Heart left ventricle (tissue), 16 donors: ENCODE data around the gene MARVELD2. TPM values are rescaled to one million over a fixed set of nuclear protein-coding genes. Genes with fewer than 3 reads are reported as not detected.
"Not testable (repeated sequence)": the region's sequence is repeated elsewhere in the genome, so short reads cannot be mapped to it uniquely, and the experiment has no call there.

Experiments used
- ATAC-seq, 4 donors: fragments of 200-7000 bp; cut with Tn5 transposase; one replicate each; pipeline ENCODE4 v1.9.1; 2020 to 2022; ENCODE audit warnings: moderate library complexity in 4 of 4, mild to moderate bottlenecking in 3 of 4, moderate number of reproducible peaks in 1 of 4
- DNase-seq, 5 donors: peaks; one replicate each; pipeline ENCODE4 v3.0.0-alpha.2; 2020
- H3K27ac ChIP-seq, 12 donors: fragments of 200-600 bp; sonication (generic) in 4 of 12; one replicate each; pipeline versions ENCODE4 v1.5.0 to v1.8.0; 2016 to 2022; ENCODE audit warnings: mild to moderate bottlenecking in 2 of 12
- H3K27me3 ChIP-seq, 9 donors: fragments of 200-600 bp; sonication (generic) in 2 of 9; one replicate each; pipeline versions ENCODE4 v1.5.1 to v1.8.0; 2016 to 2022; ENCODE audit warnings: mild to moderate bottlenecking in 3 of 9
- H3K36me3 ChIP-seq, 9 donors: fragments of 200-600 bp; sonication (generic) in 2 of 9; one replicate each; pipeline versions ENCODE4 v1.5.0 to v1.8.0; 2018 to 2022; ENCODE audit warnings: mild to moderate bottlenecking in 2 of 9
- H3K4me1 ChIP-seq, 12 donors: fragments of 200-600 bp; sonication (generic) in 4 of 12; one replicate each; pipeline versions ENCODE4 v1.5.0 to v1.8.0; 2016 to 2022; ENCODE audit warnings: mild to moderate bottlenecking in 3 of 12
- H3K4me3 ChIP-seq, 12 donors: fragments of 200-600 bp; sonication (generic) in 4 of 12; one replicate each; pipeline versions ENCODE4 v1.5.0 to v1.8.0; 2017 to 2022; ENCODE audit warnings: mild to moderate bottlenecking in 9 of 12, moderate library complexity in 4 of 12
- H3K9me3 ChIP-seq, 12 donors: fragments of 200-600 bp; sonication (generic) in 4 of 12; one replicate each; pipeline versions ENCODE4 v1.5.0 to v1.8.0; 2016 to 2022; ENCODE audit warnings: mild to moderate bottlenecking in 1 of 12
- CTCF ChIP-seq, 12 donors: fragments of 200-600 bp; sonication (generic) in 4 of 12; IDR thresholded peaks; one replicate each; pipeline versions ENCODE4 v1.5.0 to v1.8.0; 2018 to 2022; ENCODE audit warnings: antibody characterized with exemption in 12 of 12, mild to moderate bottlenecking in 5 of 12
- POLR2A ChIP-seq, 2 donors: fragments of 450-650 bp; IDR thresholded peaks; one replicate each; pipeline ENCODE4 v1.6.1; 2017; ENCODE audit warnings: antibody characterized with exemption in 2 of 2, mild to moderate bottlenecking in 2 of 2, moderate library complexity in 2 of 2
- WGBS, 4 donors: extraction: QIAGEN DNeasy Blood & Tissue Kit in 2 of 4; methylation state at CpG; one replicate each; pipeline versions ENCODE4 v1.1.5 to v1.1.7; 2013 to 2018; 5-methylcytosine and 5-hydroxymethylcytosine counted together
- intact Hi-C, 10 donors: fragments of 100-400 bp; cut with DNase I; formaldehyde crosslinking; loops; one replicate each; pipeline versions ENCODE4 v1.11.1 to v1.14.2; 2022
- polyA plus RNA-seq, 2 donors: library from polyadenylated mRNA; stranded (reverse); fragments of 200-250 nt; gene quantifications; one replicate each; pipeline ENCODE4 v1.2.3, GENCODE V29; 2013
- total RNA-seq, 9 donors: library from RNA; depleted of rRNA in 2 of 9; stranded (reverse); fragments of >200 nt in 2 of 9; fragmentation: NEBNext Ultra II Directional in 3 of 9; extraction: Animal tissue kit (Norgen Biotek cat#: 25700) in 3 of 9; gene quantifications; one replicate each; pipeline versions ENCODE4 v1.1.0 to v1.2.4, GENCODE V29; 2016 to 2023
- donor health status: ischemic (EF 13 %, LVEDD 7.1; RV severe dilation, severe dysfunction).
- donor health status: healthy with polysubstance abuse.
- donor health status: DM: no; HTN: yes; CAD: no.
- donor health status: DM: no; HTN: no; CAD: no.
- donor health status: ischemic (EF 25% LVEDD 6.9; RV normal size, moderate dysfunction).
- donor health status: ischemic (EF 25% LVEDD 5.7; RV mildly dilated, moderate dysfunction).
- donor health status: healthy.
- donor health status: DM: yes; HTN: yes; CAD: no.
- donor health status: ischemic (EF 35%, LVEDD 5.7; RV mildly dilated, moderate dysfunction).
- donor health status: nonischemic (EF 11% LVEDD 7.7; RV severe dilation, severe dysfunction).
- donor health status: DM: yes; HTN: yes; CAD: no.
- donor health status: PGD.
- donor health status: ischemic (EF 29% LVEDD 5.4; RV normal size, mild dysfunction).
- donor health status: nonischemic (EF 23%, LVEDD 6.1; RV moderate dilation, normal function).

MARVELD2 gene
- total and polyA plus RNA-seq, 11 donors = 0.27 to 3.8 (median 1.5) TPM

DNA sequence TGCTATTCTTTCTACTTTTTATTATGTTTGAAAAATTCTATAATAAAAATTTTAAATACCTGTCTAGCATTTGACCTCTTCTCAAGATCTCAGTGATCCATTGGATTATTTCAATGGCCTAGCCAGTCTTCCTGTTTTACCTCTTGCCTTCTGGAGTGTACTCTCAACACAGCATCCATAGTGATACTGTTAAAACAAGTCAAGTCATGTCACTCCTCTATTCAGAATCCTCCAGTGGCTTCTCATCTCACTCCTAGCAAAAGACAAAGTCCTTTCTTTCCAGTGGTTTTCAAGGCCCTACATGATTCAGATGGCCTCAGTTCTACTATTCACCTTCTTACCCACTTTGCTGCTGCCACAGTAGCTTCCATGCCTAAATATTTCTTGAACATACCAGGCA is 1.8 kb downstream of the MARVELD2 start:
- no peak overlapping the region for H3K27ac ChIP-seq
- H3K27me3 ChIP-seq = peaks cover 0 to 8% (median 0%) of the 10 kb centered on the region in 9 donors
- no peak overlapping the region for H3K4me3 ChIP-seq
- H3K9me3 ChIP-seq = no peaks in the 10 kb centered on the region
- TF ChIP-seq CTCF (IDR thresholded peaks at IDR 0.05) (no peak), POLR2A (IDR thresholded peaks at IDR 0.05) (no peak)
- DNase-seq (no peak), ATAC-seq (no peak)
- H3K36me3 ChIP-seq = peaks cover 0 to 30% (median 11%) of the 10 kb centered on the region in 9 donors
- intact Hi-C loops = no loop called here
- H3K4me1 ChIP-seq = peaks cover 0 to 10% (median 0%) of the 10 kb centered on the region in 12 donors

- H3K27me3 ChIP-seq = peaks cover 0 to 8% (median 0%) of the 10 kb centered on the region in 9 donors
- 91 to 96% (median 95%) methylated on average over 3 of the region's 3 CpGs for WGBS, 4 donors
These were observed 3.6 kb downstream of the MARVELD2 start for GRCh38 chr5:69418554-69418953.

GRCh38 chr5:69431424-69432303 is 16.7 kb downstream of the MARVELD2 start:
- Histone ChIP-seq H3K9me3 (no peaks in the 10 kb centered on the region), H3K27ac (no peak overlapping the region), H3K4me1 (no peaks in the 10 kb centered on the region), H3K27me3 (no peaks in the 10 kb centered on the region), H3K4me3 (no peak overlapping the region), H3K36me3 (no peaks in the 10 kb centered on the region)
- WGBS, 4 donors = 86 to 90% (median 87%) methylated on average over 11 of the region's 11 CpGs
- DNase-seq (no peak), ATAC-seq (no peak)
- TF ChIP-seq POLR2A (IDR thresholded peaks at IDR 0.05) = no peak
- no peak for TF ChIP-seq CTCF (IDR thresholded peaks at IDR 0.05)
- intact Hi-C loops = no loop called here

More at GRCh38 chr5:69418554-69418953, 3.6 kb downstream of the MARVELD2 start:
- ATAC-seq (no peak), DNase-seq (no peak)
- H3K9me3 ChIP-seq = no peaks in the 10 kb centered on the region
- intact Hi-C loops = no loop called here
- no peak overlapping the region for H3K27ac ChIP-seq
- H3K36me3 ChIP-seq = peaks cover 0 to 15% (median 7%) of the 10 kb centered on the region in 9 donors
- peaks cover 0 to 10% (median 0%) of the 10 kb centered on the region in 12 donors for H3K4me1 ChIP-seq
- H3K4me3 ChIP-seq = no peak overlapping the region
- no peak for TF ChIP-seq CTCF (IDR thresholded peaks at IDR 0.05)
- no peak for TF ChIP-seq POLR2A (IDR thresholded peaks at IDR 0.05)

- WGBS, 4 donors = 86 to 91% (median 88%) methylated on average over 8 of the region's 8 CpGs
- no peak for TF ChIP-seq POLR2A (IDR thresholded peaks at IDR 0.05)
- TF ChIP-seq CTCF (IDR thresholded peaks at IDR 0.05) = no peak
- H3K27me3 ChIP-seq = no peaks in the 10 kb centered on the region
These were observed 17.7 kb downstream of the MARVELD2 start for GRCh38 chr5:69432412-69433206.

GRCh38 chr5:69435276-69435884 is 20.5 kb downstream of the MARVELD2 start:
- intact Hi-C loops, H3K4me3 ChIP-seq, H3K36me3 ChIP-seq, H3K27ac ChIP-seq, H3K4me1 ChIP-seq, H3K27me3 ChIP-seq, H3K9me3 ChIP-seq, DNase-seq, ATAC-seq: not testable (repeated sequence)
- 89 to 96% (median 92%) methylated on average over 5 of the region's 5 CpGs for WGBS, 4 donors

More at GRCh38 chr5:69432412-69433206, 17.7 kb downstream of the MARVELD2 start:
- intact Hi-C loops = no loop called here
- H3K9me3 ChIP-seq = no peaks in the 10 kb centered on the region
- H3K4me3 ChIP-seq = no peak overlapping the region
- H3K27ac ChIP-seq = no peak overlapping the region
- H3K36me3 ChIP-seq = no peaks in the 10 kb centered on the region
- DNase-seq (no peak), ATAC-seq (no peak)
- no peaks in the 10 kb centered on the region for H3K4me1 ChIP-seq
